DMS79 treated with DMSO at 0.1 percent for 48 hours (cell line): ENCODE measurements around the gene SETBP1.
"Not testable (repeated sequence)": the region's sequence is repeated elsewhere in the genome, so short reads cannot be mapped to it uniquely, and the experiment has no call there.

Experiments used
- DNase-seq: peaks from one replicate; lab custom pipeline; 2025; lab: John Stamatoyannopoulos, UW

Gene SETBP1

DNA sequence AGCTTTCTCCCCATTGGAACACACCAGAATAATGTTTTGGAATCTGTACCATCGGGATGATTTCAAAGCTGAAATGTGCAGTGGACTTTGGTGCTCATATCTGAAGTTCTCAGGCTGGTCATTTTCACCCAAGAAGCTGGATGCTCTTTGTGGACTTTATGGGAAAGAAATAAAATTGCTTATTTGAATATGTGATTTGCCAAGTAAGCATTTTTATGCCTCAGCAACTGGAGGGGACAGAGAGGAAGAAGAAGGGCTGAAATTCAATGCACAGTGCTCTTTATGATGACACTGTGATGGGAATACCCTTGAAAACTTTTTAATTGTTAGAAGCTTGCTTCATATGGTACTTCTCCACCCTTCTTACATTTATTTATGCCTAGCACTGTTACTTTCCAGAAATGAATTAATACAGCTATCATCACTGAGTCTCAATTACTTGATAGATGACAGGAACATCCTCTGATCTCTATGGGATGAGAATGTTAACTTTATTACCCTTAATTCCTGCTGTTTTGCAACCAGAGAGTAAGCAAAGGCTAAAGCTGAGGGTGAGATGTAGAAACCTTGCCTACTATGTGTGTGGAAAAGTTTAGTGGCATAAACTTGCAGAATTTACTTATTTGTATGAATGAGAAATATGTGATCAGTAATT is 23.6 kb downstream of the SETBP1 start:
- DNase-seq: no peak

GRCh38 chr18:44705075-44705675 is 24.5 kb downstream of the SETBP1 start:
- DNase-seq: no peak

- no peak for DNase-seq
Observed at GRCh38 chr18:44708451-44709083, 27.9 kb downstream of the SETBP1 start.

DNA sequence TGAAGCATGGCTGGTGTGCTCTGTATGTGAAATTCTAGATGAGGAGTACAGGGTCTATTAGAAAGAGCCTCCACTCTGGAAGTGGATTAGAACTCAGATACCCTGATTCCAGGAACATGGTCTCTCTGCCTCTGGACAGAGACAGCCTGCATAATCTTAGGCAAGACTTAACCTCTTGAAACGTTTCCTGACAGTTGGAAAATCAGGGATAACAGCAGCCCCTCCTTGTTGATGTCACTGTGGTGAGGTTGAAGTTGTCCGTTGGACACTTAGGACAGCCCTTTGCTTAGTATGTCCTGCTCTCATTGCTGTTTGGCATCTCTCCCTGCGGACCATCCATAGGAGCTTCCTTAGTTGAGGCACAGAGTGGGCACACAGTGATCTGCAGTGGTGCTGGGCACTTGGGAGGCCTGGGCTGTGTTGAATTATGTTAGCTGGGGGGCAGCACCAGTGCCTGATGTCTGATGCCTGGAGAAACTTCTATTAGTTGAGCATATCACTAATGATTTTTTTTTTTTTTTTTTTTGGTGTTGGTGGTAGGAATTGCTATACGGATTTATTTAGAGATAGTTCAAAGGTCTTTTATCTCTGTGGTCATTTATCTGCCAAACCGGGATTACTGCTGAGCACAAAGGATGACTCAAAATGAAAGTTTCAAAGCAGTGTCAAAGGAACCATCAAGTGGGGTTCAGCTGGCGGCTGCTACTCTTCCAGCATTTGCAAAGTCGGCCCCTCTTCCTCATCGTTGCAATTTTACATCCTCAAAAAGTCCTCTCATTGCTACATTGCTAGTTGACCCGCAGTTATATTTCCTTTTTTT is 28.8 kb downstream of the SETBP1 start:
- no peak for DNase-seq

DNA sequence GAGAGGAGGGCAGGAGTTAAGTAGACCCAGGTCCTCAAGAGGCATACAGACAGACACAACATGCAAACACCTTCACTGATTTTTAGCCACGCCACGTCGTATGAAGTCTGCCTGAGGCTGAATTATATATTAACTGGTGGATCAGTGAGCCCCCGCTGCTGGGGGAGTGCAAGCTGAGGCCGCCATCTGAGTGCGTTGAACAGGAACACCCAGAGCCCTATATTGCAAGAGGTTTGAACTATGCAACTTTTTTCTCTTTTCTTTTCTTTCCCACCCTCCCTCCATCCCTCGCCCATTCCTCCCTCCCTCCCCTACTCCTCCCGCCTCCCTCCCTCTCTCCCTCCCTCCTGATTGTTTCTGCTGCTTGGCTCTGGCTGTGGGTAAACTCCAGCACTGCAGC is 30.2 kb downstream of the SETBP1 start:
- DNase-seq: no peak

DNA sequence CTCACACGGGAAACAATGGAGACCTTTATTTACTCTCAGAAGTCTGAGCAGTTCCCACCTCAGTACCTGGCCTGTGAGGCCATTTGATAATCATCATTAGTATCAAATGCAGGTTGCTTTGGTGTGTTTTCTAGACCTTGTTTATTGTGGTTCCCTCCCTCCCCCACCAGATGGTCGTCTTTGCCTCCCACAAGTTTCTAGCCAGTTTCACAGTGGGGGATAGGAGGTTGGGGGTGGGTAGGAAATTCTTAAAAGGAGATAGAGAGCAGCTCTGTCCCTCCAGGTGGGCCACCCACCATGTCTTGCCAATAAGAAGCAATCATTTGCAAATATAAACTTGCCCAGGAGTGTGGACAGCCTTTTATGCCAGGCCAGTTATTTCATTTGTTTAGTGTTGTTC is 31.3 kb downstream of the SETBP1 start:
- DNase-seq: no peak

DNA sequence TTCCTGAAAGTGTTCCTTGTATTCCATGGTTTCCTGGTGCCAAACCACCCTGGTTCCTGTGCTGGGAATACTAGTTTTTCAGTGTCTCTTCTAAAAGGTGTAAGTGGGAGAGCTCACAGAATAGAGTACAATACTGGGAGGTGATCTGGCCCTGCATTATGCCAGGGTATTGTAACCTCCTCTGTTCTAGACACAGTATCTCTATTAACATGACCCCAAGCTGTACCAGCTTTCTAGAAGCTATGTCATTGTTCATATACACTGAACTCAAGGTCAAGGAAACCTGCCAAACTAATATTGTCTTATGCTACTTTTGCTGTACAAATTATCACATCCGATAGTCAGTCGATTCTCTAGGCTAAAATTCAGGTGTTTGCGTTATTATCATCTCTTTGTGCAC is 32.7 kb downstream of the SETBP1 start:
- DNase-seq: no peak

GRCh38 chr18:44714376-44714775 is 33.7 kb downstream of the SETBP1 start:
- no peak for DNase-seq

- DNase-seq: no peak
Observed at GRCh38 chr18:44715245-44715644, 34.6 kb downstream of the SETBP1 start.

DNA sequence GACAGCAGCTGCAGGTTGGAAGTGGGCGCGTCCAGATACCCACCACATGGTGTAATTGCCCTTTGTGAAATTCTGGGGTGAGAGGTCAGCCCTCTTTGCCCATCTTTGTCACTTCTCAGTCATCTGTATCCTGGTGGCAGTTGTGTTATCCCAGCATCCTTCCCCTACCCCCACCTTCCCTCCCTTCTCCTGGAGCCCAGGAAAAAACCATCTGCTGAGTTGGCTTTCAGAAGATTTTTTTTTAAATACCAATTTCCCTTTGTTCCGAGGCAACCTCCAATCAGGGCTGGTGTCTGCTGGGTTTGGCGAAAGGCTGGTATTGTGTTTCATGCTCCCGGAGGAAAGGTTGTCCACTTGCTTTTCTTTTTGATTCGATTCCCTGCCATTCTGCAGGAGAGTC is 35.2 kb downstream of the SETBP1 start:
- no peak for DNase-seq

DNA sequence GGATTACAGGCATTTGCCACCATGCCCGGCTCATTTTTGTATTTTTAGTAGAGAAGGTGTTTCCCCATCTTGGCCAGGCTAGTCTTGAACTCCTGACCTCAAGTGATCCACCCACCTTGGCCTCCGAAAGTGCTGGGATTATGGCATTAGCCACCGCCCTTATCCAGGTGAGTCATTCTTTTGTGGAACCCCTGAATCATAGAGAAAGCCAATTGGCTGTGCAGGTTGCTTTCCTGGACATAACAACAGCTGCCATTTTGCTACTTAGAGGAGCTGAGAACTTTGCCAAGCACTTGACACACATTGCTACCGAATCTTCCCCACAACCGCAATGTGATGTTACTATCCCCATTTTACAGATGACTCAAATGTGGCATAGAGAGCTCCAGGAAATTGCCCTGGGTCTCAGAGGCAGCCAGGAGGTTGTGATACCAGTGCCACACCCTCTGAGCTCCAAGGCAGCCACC is 36.0 kb downstream of the SETBP1 start:
- DNase-seq: no peak

GRCh38 chr18:44719519-44720060 is 38.9 kb downstream of the SETBP1 start:
- no peak for DNase-seq

DNA sequence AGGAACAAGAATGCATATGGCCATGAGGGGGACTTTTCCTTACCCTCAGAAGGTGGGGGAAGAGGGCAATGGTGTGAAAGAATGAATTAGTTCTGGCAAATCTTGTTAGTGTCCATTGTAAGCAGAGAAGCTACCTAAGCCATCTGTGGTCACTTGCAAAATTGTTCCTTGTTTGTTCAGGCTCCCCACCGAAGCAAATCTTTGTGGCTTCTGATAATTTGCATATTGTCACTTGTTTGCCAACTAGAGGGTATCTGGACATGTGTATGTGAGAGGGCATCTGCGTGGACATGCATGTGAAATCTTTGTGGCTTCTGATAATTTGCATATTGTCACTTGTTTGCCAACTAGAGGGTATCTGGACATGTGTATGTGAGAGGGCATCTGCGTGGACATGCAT is 41.1 kb downstream of the SETBP1 start:
- DNase-seq: not testable (repeated sequence)

DNA sequence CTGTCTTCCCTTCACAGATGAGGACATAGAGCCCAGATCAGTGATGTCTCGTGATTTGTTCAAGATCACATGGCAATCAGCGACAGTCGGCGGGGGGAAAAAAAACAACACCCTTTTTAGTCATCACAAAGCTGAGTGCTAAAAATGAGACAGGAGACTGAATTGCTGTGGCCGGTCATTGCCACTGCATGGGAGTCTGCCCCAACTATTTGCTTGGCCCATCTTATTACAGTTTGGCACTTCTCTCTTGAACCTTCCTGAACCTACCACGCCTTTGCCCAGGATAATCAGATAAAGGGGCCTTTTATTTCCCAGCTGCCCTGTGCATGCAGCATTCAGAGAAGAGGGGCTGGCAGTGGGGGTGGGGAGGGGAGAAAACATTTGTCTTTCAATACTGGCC is 42.7 kb downstream of the SETBP1 start:
- DNase-seq: no peak

- DNase-seq: no peak
Observed at GRCh38 chr18:44724105-44724778, 43.6 kb downstream of the SETBP1 start.

- DNase-seq: no peak
Observed at GRCh38 chr18:44725300-44726058, 44.8 kb downstream of the SETBP1 start.

- DNase-seq: no peak
Observed at GRCh38 chr18:44726059-44726421, 45.4 kb downstream of the SETBP1 start.

- no peak for DNase-seq
Observed at GRCh38 chr18:44727291-44727690, 46.6 kb downstream of the SETBP1 start.

- DNase-seq: no peak
Observed at GRCh38 chr18:44729631-44730101, 49.0 kb downstream of the SETBP1 start.

GRCh38 chr18:44730803-44731529 is 50.3 kb downstream of the SETBP1 start:
- no peak for DNase-seq
